Activated naive CD8-positive, alpha-beta T cell treated with anti-CD3 and anti-CD28 coated beads for 36 hours (primary cell): ENCODE data around the gene PIERCE2. TPM values are rescaled to one million over a fixed set of nuclear protein-coding genes. Genes with fewer than 3 reads are reported as not detected.

Experiments used
- total RNA-seq, 2 experiments: library from RNA; stranded (reverse); gene quantifications; one replicate each; pipeline ENCODE4 v1.2.3, GENCODE V29; 2021

Gene PIERCE2
- total RNA-seq, 2 experiments from 2014 or later, result 0.31 TPM; not detected in 1

Other genes with a start within 250 kb of the PIERCE2 start
- gene RSL24D1, start 211.6 kb upstream of the PIERCE2 start, total RNA-seq, result 100 to 1,000 TPM; 179 to 181 TPM
- gene RAB27A, start 118.7 kb upstream of the PIERCE2 start, total RNA-seq, result 10 to 100 TPM; 82.2 to 91.0 TPM
- 10 to 100 TPM; 13.6 to 14.4 TPM for gene PIGBOS1, start 89.4 kb upstream of the PIERCE2 start, total RNA-seq
- 10 to 100 TPM; 16.9 to 20.3 TPM for gene PIGB, start 89.3 kb upstream of the PIERCE2 start, total RNA-seq
- gene CCPG1, start 136 bp upstream of the PIERCE2 start, total RNA-seq, result 10 to 100 TPM; 11.7 to 12.2 TPM
- under 1 TPM; 0.38 to 0.52 TPM for gene DNAAF4, start 99.7 kb downstream of the PIERCE2 start, total RNA-seq
- not detected for gene PYGO1, start 179.8 kb downstream of the PIERCE2 start, total RNA-seq